GM18499 (cell line): ENCODE results near the gene CRTAC1.

Source experiments
- ATAC-seq: cut with Tn5 transposase; IDR thresholded peaks from one replicate; pipeline ENCODE4 v1.9.1; 2021; ENCODE audit warnings: moderate number of reproducible peaks; ENCODE audit not compliant: insufficient read depth, unreplicated experiment

The CRTAC1 gene

DNA sequence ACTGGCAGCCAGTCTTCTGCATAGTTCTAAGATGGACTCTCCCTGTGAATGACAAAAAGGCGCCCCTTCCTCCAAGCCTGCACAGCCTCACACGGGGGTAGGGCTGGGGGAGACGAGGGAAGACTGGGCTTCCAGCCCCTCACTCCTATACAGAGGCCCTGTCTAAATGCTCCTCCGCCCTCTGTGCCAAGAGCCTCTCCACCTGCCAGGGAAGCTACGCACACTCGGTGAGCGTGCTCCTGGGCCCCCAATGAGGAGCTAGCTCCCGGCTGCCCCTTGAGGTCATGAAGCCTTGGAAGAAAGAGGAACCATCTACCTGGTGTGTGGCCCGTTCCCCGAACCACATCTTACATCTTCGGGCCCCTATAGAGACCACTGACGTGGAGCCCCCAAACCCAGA is 54.8 kb downstream of the CRTAC1 start:
- no peak for ATAC-seq

DNA sequence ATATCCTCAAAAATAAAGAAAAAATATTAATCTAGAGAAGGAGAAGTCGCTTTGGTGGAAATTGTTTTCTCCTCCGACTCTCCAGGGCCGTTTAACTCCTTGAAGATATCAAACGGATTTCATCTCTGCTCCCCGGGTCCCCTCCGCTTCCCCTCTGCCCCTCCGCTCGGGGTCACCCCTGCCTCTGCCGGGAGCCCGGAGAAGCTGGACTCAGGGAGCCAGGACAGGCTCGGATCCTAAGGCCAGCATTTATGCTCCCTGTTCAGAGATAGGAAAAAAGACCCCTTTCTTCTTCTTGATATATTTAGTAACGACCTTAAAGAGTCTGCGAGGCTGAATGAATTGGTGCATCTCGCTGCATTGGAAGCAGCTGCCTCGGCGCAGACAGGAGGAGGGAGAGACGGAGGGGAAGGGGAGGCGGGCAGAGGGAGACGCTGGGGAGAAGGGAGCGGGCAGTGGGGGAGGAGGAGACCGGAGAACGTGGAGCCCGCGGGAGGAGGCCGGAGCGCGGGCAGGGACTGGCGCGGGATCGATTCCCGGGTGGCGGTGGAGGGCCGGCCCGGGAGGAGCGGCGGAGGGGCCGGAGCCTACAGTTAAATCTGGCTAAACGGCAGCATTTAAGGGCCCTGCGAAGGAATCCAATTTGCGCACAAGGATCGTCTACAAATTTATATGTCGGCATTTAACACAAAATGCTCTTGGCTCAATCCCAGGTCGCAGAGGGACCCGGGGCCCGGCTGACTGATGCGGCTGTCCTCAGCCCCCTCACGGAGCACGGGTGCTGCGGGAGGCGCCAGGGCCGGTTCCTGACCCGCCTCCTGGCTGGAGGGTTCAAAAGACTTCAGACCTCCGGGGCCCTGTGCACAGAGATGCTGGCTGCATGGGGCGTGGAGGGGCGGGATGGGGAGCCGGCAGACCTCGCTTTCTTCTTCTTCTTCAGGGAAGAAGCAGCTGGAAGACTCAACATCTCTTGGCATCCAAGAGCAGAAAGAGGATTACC is 55.6 kb downstream of the CRTAC1 start:
- no peak for ATAC-seq

DNA sequence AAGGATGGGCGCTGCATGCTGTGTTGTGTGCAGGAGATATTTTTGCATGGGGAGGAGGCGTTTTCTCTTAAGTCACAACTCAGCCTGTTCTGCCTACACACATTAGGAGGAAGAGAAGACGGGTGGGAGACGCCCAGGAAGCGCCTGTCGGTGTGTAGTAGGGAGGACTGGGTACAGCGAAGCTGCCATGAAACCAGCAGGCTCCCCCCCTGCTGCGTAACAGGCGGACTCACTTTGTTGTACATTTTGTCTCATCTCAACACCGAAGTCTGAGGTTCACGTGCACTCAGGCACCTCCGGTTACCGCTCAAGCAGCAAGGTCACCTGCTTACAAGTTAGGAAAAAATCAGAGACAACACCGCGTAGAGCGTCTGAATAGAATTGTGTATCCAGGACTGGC is 56.3 kb downstream of the CRTAC1 start:
- no peak for ATAC-seq

DNA sequence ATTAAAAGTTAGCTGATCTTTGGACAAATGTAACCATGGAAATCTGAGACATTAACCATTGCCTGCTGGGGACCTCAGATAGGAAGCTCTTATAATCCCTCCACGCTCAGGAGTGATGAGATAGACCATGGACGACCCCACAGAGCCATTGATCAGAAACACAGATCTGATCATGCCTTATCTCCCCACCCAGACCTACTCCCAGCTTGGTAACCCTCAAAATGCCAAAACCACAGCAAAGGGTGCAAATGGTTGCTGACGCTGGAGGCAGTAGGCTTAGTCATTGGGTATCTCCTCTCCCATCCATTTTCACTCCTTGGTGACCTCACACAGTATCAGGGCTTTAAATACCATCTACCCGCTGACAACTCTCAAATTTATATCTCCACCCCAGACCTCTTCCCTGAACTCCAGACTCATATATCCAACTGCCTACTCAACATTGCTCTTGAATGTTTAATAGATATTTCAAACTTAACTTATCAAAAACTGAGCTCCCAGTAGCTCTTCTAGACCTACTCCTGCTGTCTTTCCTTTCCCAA is 60.8 kb downstream of the CRTAC1 start:
- no peak for ATAC-seq

DNA sequence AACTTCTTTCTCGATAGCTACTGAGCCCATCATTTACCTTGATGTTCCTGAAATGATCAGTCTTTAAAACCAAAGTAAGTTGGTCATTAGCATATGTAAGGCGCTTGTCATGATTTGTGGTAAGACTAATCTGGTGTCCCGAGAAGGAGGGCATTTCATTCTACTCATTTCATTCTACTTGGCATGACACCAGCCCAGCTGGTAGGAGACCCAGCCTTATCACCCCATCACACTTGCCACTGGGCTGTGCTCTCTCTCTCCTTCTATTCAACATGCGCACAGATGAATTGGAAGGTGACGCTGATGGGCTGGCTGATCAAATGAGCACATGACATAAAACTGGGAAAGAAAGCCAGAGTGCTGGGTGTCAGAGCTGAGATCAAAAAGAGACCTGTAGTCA is 65.7 kb downstream of the CRTAC1 start:
- ATAC-seq, result no peak

DNA sequence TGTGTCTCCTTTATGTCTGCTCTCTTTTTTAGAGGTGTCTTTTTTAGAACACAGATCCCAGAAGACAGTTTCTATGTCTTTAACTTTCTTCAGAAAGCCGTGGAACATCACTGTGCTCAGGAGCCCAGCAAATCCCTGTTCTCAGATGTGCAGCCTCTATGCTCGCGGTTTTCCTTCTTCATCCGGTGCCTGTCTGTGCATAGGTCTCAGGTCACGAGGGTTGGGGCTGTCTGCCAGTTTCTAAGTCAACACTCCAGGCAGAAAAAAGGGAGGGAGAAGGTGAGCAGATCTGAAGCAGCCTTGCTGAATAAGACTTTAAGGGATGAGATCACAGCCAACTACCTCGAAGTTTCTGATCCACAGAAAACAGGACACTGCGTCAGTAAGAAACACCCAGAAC is 68.5 kb downstream of the CRTAC1 start:
- no peak for ATAC-seq

DNA sequence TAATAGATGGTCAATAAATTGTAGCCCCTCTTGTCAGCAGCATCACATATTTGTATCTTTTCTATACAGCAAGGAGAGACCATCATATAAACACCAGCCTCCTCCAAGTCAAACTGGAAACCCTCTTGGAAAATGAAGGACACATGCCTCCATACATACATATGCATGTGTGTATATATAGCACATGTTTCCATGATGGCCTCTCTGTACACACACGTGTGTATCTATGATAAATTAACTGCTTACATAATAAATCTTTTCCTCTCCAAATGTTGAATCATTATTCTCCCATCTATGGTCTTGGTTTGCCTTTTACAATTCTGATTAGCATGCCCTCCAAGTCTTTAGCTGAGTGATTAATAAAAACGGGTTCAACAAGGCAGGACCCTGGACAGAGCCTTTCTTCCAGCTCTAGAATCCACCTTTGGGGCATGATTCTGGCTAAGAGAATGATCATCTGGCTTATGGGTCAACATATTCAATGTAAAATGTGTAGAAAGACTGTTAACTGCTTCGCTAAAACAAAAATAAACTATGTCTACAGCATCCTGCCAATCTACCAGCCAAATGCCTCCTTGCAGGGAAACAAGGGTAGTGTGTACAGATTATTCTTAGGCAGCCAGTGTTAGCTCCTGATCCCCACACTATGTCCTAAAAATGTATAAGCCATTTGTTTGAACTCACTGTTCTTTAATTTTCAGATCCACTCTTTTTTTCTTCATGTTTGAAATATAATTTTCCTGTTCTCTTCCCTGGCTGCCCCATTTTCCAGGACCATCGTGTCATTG is 70.0 kb downstream of the CRTAC1 start:
- no peak for ATAC-seq

DNA sequence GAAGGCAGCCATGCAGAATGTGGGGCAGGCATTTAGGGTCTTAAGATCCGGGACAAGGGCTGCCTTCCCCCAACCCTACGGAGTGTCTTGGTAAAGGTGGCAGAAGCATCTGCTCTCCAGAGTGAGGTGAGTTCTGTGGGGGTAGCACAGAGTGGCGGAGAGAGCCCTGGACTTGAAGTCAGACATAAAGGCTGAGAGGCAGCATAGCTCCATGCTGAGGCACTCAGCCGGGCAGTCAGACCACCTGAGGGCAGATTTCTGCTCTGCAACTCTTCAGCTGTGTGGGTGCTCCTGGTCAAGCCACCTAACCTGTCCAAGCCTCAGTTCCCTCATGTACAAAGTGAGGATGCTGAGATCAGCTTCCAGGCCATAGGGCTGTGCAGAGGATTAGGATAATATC is 81.0 kb downstream of the CRTAC1 start:
- no peak for ATAC-seq

DNA sequence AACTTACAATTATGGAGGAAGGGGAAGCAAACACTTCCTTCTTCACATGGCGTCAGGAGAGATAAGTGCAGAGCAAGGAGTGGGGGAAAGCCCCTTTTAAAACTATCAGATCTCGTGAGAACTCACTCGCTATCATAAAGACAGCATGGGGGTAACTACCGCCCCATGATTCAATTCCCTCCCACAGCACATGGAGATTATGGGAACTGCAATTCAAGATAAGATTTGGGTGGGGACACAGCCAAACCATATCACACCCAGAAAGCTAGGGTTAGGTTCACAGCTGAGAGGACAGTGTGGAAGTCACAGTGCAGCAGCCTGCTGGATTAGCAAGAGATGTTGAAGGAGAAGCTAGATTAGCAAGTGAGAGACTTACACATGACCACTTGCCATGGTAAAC is 81.6 kb downstream of the CRTAC1 start:
- no peak for ATAC-seq

DNA sequence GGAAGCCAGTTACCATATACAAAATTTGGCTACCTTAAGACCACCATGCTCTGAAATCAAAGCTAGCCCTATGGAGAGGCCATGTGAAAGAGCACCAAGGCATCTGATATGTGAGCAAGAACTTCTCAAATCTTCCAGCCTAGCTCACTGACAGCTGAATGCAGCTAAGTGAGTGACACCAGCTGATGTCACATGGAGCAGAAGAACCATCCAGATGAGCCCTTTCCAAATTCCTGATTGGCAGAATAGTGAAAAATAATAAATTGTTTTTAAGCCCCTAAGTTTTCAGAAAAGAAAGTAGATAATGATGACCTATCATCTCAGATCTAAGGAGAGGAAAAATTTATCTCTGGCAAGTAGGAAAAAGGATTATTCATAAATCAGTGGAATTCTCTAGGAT is 85.6 kb downstream of the CRTAC1 start:
- no peak for ATAC-seq

DNA sequence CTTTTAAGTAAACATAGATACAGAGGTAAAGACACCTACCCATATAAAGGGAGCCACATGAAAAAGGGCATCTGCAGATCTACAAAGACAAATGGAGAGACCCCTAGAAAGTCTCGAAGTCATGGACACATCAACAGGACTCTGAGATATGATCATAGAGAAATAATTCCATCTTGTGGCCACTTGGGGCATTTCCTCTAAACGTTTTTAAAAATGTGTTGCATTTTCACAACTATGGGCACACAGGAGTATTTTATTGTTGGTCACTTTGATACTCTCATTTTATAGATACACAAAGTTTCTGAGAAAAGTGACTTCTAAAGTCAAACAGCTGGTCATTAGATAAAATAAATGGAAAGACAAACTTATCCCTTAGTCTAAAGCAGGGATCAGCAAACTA is 87.1 kb downstream of the CRTAC1 start:
- no peak for ATAC-seq

DNA sequence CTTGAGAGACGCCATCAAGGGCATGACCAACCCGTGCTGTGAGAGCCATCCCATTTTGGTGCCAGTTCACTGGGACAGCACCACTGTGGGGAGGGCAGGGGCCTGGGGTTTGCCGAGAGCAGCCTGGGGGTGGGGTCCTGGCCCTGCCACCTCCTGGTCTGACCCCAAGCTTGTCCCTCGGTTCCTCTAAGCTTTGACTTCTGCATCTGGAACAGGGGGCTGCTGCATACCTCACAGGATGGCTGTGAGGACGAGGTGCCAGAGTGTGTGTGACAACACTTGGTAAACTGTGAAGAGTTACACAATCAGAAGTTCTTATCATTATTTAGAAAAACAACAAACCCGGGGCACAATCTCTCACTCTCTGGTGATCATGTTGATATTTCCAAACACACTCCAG is 89.9 kb downstream of the CRTAC1 start:
- ATAC-seq, result no peak

DNA sequence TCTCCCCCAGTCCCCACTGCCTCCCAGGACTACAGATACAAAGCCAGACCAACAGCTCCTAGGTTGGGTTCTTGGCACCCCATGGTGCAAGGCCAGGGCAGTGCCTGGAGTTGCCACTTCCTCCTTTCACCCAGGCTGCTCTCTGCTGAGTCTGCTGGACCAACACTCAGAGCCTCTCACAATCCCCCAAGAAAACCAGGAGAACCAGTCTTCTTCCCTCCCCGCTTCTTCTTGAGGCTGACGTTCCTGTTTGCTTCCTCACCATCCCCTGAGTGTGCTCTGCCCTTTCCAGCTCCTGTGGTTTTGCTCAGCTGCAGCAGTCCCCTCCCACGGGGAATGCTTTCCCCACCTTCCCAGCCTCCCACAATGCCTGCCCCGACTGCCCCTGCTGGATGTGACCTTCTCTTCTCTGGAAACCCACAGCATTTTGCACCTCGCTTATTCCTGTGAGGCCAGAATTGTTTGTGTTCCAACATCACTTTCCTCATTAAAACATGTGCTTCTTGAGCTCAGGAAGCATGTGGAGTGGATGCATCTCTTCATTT is 90.9 kb downstream of the CRTAC1 start:
- no peak for ATAC-seq

DNA sequence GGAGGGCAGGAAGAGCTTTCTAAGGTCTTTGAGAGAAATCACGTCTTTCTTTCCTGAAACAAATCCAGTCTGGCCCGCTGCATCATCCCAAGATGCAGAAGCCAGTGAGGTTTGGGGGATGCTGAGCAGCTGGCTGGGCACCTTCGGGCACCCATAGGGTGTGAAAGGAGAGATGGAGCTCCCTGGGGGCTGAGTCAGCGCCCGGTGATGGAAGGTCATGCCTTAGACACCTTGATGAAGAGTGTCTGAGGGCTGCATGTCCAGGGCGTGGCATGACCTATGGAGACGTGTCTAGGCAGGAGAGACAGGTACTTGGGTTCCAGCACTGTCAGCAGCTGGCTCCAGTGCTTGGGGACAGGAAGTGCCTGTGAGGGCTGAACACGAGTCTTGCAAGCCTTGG is 92.5 kb downstream of the CRTAC1 start:
- no peak for ATAC-seq

DNA sequence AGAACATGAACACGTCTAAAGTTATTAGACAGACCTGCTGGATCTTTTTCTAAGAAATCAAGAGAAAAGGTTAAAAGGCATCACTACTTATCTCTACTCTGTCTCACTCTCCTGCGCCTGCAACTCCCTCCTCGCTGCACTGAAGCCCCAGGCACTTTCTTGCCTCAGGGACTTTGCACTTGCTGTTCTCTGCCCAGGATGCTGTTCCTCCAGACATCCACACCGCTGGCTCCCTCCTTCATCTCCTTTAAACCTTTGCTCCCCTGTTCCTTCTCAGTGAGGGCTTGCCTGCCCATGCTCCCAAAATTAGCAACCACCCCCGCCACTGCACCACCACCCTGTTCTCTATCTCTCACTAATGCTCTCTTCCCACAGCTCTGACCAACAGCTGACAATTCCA is 93.4 kb downstream of the CRTAC1 start:
- ATAC-seq, result no peak

DNA sequence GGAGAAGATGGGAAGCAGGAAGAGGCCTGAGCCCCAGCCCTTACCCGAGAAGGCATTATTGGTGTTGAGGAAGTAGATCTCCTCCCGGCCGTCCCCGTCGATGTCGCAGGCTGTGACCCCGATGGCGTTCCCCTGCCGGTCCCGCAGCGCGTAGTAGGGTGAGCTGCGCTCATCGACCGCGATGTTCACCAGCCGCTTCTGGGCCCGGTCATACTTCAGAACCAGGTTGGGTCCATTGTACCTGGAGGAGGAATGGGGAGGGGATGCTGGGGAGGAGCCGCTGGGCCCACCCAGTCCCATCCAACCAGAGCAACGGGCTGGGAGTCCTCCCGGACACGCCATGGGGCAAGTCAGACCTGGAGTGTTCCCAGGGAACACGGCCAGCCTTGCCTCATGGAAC is 94.3 kb downstream of the CRTAC1 start:
- ATAC-seq, result no peak

DNA sequence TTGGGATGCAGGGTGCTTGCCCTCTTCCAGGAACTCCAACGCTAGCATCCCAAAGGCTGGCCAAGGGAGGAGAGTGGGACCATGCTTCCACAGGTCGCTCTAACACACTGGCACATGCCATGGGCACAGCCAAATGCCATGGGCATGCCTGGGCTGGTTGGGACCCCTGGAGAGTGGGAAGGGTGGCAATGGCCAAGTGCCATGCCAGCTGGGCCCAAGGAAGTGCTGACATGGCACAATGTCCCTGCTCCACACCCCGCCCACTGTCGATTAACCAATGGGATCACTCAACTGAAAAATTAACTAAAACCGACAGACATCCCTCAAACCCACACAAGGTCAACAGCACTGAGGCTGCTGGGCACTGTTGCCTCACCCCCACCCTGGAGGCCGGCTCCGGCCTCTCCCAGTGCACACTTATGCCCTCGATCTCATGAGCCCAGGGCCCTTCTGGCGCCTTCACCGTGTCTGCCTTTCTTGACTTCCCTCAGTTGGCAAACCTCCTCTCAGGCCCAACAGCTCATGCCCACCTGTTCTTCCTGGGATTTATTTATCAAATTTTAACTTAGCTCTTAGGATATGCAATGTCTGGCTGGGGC is 97.4 kb downstream of the CRTAC1 start:
- no peak for ATAC-seq

DNA sequence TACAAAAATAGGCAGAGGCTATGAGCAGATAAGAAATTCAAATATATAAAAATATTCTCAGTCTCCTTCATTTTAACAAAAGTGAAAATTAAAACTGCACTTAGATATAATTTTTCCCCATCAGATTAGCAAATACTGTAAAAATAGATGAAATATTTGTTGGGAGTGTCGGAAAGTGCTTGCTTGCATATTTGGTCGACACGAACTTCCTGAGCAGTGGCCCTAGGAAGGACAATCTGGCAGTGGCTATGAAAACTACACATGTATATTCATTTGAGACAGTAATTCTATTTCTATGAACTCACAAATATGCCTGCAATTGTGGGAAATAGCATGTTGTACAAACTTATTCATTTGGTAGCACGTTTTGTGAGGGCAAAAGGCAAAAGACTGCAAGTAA is 99.4 kb downstream of the CRTAC1 start:
- no peak for ATAC-seq

DNA sequence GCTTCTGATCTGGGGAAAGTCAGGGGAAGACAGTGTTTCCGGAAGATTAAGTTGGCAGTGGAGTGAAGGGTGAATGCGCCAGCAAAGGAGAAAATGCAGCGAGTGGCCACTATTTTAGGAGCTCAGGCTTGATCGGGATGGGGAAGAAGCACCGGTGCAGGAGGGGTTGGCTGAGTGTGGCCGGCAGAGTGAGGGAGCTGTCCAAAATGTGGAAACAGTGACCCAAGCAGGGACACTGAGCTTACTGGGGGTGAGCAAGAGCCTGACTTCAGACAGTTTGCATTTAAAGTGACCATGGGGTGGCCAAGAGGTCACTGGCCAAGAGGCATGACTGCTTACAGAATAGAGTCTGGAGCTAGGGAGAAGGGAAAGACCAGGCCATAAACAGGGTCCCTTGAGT is 101.5 kb downstream of the CRTAC1 start:
- no peak for ATAC-seq

DNA sequence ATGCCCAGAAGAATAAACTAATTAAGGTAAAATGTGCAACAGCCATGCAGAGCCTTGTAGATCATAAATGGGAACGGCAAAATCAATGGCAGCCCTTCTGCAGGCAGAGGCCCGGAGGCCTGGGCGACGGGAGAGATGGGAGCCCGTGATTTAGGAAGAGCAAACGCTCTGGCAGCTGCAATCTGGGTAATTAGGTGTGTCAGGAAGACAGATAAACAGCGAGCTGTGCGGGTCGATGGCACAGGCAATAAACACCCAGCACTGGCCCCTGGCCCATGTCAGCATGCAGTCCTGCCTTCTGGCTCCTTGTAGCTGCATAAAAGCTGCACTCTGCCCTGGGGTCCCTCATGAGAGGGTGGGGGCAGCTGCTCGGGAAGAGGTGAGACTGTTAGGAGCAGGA is 102.8 kb downstream of the CRTAC1 start:
- no peak for ATAC-seq

DNA sequence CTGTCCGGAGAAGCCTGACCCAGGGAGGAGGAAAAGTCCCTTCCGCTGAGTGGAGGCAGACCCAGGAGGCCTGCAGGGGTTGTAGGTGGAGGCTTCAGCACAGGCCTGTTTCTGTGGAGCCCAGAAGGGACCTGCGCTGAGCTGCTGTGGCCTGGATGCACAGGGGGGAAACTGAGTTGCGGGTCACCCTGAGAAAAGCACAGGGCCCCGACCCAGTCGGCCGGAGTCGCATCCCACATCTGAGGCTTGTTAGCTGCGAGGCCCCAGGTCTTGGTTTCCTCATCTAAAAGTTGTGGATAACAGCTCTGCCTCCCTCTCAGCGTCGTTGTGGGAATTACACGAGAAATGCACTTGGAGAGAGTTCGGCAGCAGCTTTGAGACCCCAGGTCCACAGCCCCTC is 104.4 kb downstream of the CRTAC1 start:
- no peak for ATAC-seq
